ENCODE results near the gene FADD. TPM values are rescaled to one million over a fixed set of nuclear protein-coding genes. Genes with fewer than 3 reads are reported as not detected.

Gene FADD
- total RNA-seq, 4 donors from 2014 or later = 18.4 to 30.1 (median 22.6) TPM

DNA sequence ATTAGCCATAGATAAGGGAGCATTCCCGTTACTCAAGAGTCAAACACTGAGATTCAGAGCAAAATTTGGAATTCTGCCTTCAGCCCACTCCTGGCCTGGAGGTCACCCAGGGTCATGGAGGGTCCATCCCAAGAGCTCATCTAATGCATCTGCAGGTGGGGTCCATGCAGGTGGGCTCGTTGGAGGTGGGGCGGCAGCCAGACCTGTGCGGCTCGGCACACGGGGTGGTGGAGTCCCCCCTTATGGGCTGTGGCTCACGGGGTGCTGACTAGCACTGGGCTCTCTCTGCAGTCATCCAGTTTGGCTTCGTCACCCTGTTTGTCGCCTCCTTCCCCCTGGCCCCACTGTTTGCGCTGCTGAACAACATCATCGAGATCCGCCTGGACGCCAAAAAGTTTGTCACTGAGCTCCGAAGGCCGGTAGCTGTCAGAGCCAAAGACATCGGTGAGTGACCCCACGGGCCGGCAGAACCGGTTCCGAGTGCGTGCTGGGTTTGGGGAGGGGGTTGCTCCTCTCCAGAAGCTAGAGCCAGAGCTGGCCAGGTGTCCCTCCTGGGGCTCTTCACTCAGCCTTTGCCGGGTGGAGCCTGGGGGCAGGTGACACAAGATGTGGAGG lies 32.4 kb upstream of the FADD start:
- no peak for DNase-seq (ENCODE audit: low spot score)
- TF ChIP-seq, protein P1, sequence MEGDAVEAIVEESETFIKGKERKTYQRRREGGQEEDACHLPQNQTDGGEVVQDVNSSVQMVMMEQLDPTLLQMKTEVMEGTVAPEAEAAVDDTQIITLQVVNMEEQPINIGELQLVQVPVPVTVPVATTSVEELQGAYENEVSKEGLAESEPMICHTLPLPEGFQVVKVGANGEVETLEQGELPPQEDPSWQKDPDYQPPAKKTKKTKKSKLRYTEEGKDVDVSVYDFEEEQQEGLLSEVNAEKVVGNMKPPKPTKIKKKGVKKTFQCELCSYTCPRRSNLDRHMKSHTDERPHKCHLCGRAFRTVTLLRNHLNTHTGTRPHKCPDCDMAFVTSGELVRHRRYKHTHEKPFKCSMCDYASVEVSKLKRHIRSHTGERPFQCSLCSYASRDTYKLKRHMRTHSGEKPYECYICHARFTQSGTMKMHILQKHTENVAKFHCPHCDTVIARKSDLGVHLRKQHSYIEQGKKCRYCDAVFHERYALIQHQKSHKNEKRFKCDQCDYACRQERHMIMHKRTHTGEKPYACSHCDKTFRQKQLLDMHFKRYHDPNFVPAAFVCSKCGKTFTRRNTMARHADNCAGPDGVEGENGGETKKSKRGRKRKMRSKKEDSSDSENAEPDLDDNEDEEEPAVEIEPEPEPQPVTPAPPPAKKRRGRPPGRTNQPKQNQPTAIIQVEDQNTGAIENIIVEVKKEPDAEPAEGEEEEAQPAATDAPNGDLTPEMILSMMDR (IDR thresholded peaks at IDR 0.05) = no peak
- ATAC-seq (ENCODE audit: low FRiP score) = no peak

DNA sequence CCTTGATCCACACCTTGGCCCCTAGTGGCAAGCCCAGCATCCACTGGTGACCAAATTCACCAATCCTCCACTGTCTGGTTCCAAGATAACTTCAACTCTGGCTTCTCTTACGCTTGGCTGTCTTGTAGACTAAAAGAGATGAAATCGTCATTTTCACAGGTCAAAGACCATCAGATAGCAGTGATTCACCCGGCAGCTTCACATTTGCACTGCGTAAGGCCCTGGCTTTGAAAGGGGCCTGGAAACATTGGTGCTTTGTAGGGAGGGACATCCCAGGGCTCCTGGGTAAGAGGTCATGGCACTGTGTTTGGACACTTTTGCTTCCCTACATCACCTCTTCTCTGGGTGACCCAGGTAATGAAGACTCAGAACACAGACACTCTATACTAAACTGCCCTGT lies 30.1 kb upstream of the FADD start:
- no peak for DNase-seq (ENCODE audit: low spot score)
- TF ChIP-seq, protein P1 (IDR thresholded peaks at IDR 0.05) = no peak
- no peak for ATAC-seq (ENCODE audit: low FRiP score)

DNA sequence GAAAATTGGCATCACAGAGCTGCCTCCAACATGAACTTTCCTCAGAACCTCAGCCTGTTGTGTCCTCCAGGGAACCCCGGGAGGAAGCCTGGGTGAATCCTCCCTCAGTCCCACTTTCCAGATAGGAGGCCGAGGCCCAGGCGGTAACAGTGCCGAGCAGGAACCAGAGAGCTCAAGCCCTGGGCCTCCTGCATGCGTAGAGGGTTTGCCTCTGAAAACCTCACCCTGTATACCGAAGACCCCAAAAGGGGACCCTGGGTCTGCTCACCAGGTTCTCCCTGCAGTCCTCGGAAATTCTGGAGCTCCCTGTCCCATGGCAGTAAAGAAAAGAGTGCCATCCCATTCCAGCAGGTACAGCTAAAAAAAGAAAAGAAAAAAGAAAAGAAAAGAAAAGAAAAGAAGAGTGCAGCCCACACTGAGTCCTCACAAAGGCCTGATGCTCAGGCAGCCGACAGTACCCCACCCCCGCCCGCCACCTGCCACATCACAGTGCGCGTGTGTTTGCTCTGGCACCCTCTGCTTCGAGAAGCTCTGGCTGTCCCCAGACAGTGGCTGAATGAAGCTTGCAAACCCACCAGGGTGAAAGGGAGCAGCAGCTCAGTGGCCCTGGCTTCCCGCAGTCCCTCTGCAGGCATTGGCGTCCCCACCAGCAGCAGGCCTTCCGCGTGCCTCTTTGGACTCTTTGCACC lies 28.4 kb upstream of the FADD start:
- no peak for ATAC-seq (ENCODE audit: low FRiP score)
- DNase-seq (ENCODE audit: low spot score) = no peak
- TF ChIP-seq, protein P1 (IDR thresholded peaks at IDR 0.05) = no peak

DNA sequence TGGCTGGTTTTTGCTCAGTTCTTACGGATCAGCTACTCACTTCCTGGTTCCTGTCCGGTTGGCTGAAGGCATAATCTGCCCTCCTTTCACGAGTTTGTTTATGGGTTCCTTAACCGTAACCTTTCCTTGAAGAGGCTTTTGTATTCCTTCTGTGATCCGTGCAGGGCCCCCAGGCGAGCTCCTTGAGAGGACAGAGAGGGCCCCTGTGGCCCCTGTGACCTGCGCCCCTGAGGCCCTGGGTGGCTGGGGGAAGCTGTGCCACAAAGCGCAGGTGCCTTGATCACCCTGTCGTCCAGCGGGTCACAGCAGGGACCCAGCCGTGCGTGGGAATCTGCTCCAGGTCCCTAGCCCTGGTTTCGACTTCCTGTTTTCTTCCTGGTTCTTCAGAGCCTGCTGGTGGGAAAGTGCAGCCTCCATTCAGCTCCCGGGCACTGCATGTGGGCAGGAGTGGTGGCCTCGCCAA lies 27.8 kb upstream of the FADD start:
- TF ChIP-seq, protein P1 (IDR thresholded peaks at IDR 0.05) = no peak
- DNase-seq (ENCODE audit: low spot score) = no peak
- ATAC-seq (ENCODE audit: low FRiP score) = no peak

DNA sequence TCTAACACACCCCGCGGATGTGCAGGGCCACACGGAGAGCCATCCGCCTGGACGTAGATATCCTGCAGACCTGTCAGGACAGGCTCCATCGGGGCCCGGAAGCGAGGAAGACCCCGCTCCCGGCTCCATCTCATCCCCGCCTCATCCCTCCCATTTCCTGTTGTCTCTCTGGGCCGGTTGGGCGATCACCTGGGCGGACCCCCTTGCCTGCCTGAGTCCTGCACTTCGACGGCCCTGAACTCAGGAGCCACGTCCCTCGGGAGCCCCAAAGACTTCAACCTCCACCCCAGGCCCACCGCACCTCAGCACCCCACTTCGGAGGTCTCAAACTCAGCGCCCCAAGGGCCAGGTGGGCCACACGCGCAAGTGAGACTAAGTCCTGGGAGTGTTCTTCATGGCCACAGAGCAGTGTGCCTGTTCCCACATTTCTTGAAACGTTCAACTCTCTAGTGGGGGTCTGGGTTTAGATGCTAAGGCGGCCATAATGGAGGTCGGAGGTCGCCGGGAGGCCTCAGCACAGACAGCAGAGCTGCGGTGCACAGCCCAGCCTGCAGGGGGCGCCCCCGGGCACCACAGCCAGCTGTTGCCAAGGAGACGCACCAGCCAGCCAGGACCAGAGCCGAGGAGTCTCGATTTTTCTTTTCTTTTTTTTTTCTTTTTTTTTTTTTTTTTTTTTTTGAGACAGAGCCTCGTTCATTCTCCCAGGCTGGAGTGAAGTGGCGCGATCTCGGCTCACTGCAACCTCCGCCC lies 26.0 kb upstream of the FADD start:
- TF ChIP-seq, protein P1 (IDR thresholded peaks at IDR 0.05) = no peak
- ATAC-seq (ENCODE audit: low FRiP score) = no peak
- no peak for DNase-seq (ENCODE audit: low spot score)

DNA sequence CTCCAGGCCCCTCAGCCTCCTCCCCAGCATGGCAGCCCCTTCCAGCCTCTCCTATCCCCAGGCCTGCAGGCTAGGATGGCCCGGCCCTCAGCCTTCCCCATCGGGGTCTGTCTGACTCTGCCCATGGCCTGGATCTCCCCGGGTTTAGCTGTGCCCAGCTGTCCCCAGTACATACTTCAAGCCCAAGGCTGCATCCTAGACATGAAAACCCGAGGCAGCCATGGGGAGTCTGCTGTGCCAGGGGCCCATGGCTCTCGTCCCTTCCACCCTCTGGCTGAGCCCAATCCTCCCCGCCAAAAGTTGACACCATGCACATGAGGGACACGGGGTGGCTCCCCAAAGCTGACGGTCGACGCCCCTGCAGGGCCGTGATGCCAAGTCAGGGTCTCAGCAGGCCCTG lies 22.2 kb upstream of the FADD start:
- ATAC-seq (ENCODE audit: low FRiP score) (no peak), DNase-seq (ENCODE audit: low spot score) (no peak)
- TF ChIP-seq, protein P1 (IDR thresholded peaks at IDR 0.05) = no peak

Measured in omental fat pad (tissue), 4 donors.